Lower lobe of right lung (tissue), 2 donors: Measurements from ENCODE around the gene STK11. TPM values are rescaled to one million over a fixed set of nuclear protein-coding genes. Genes with fewer than 3 reads are reported as not detected.

ENCODE experiments used
- ATAC-seq, 2 donors: fragments of 200-7000 bp; cut with Tn5 transposase; one replicate each; pipeline ENCODE4 v1.9.1; 2020 to 2022; ENCODE audit warnings: mild to moderate bottlenecking in 2 of 2, moderate library complexity in 2 of 2
- DNase-seq: peaks from one replicate; pipeline ENCODE4 v3.0.0-alpha.2; 2020
- H3K27ac ChIP-seq: fragments of 200-600 bp; one replicate; pipeline ENCODE4 v1.8.0; 2022
- H3K27me3 ChIP-seq: fragments of 200-600 bp; one replicate; pipeline ENCODE4 v1.8.0; 2022; ENCODE audit warnings: low read depth
- H3K36me3 ChIP-seq: fragments of 200-600 bp; one replicate; pipeline ENCODE4 v1.8.0; 2022; ENCODE audit warnings: mild to moderate bottlenecking
- H3K4me1 ChIP-seq: fragments of 200-600 bp; one replicate; pipeline ENCODE4 v1.8.0; 2022
- H3K4me3 ChIP-seq: fragments of 200-600 bp; one replicate; pipeline ENCODE4 v1.8.0; 2022; ENCODE audit warnings: mild to moderate bottlenecking
- H3K9me3 ChIP-seq: fragments of 200-600 bp; one replicate; pipeline ENCODE4 v1.8.0; 2022
- CTCF ChIP-seq: fragments of 200-600 bp; IDR thresholded peaks from one replicate; pipeline ENCODE4 v1.8.0; 2022; ENCODE audit warnings: antibody characterized with exemption, mild to moderate bottlenecking
- intact Hi-C: fragments of 100-400 bp; cut with DNase I; formaldehyde crosslinking; loops from one replicate; pipeline ENCODE4 v1.11.0; 2022
- total RNA-seq: library from RNA; stranded (reverse); fragmentation: NEBNext Ultra II Directional; extraction: Animal tissue kit (Norgen Biotek cat#: 25700); gene quantifications from one replicate; pipeline ENCODE4 v1.2.1, GENCODE V29; 2021
- donor health status: DM: no; HTN: yes; CAD: no; lungs with severe emphysema.

STK11 gene
- total RNA-seq, 1 donor from 2014 or later, result 50.5 TPM

- peaks cover 43% of the 10 kb centered on the region for H3K4me1 ChIP-seq
- H3K36me3 ChIP-seq, result no peaks in the 10 kb centered on the region
- no peaks in the 10 kb centered on the region for H3K27me3 ChIP-seq
- H3K27ac ChIP-seq, result peak overlapping the region; percentile 74
- H3K9me3 ChIP-seq, result no peaks in the 10 kb centered on the region
- TF ChIP-seq CTCF, result no peak
- intact Hi-C loops, result no loop called here
- no peak overlapping the region for H3K4me3 ChIP-seq
- peak in 1 of 2 donors; percentile 8 for ATAC-seq
- DNase-seq, result no peak
Measured at GRCh38 chr19:1177322-1178114, 28.1 kb upstream of the STK11 start.

DNA sequence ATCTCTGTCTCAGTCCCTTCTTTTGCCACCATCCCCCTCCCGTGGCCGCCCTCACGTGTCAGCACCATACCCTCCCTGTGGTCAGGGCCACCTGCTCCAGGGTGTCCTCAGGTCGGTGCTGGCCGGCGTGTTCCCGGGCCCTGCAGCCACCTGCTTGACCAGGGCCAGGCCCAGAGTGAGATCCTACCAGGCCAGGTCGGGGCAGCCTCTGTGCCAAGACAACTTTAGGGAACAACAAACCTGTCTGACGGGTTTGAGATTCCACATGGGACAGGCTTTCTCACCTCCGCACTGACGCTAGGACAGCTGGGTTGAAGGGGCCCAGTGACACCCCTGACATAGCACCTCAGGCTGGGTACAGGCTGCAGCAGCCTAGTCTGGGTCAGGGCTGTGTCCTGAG lies 24.0 kb upstream of the STK11 start:
- Histone ChIP-seq H3K9me3 (no peaks in the 10 kb centered on the region), H3K27me3 (no peaks in the 10 kb centered on the region), H3K4me1 (peaks cover 40% of the 10 kb centered on the region), H3K36me3 (no peaks in the 10 kb centered on the region), H3K27ac (peak overlapping the region; percentile 78), H3K4me3 (no peak overlapping the region)
- DNase-seq (peak; percentile 88), ATAC-seq (peak; percentile 80 to 81)
- intact Hi-C loops, result no loop called here
- no peak for TF ChIP-seq CTCF

- intact Hi-C loops, result no loop called here
- Histone ChIP-seq H3K36me3 (no peaks in the 10 kb centered on the region), H3K27me3 (no peaks in the 10 kb centered on the region), H3K27ac (peak overlapping the region; percentile 78), H3K4me1 (peaks cover 36% of the 10 kb centered on the region), H3K9me3 (no peaks in the 10 kb centered on the region), H3K4me3 (no peak overlapping the region)
- TF ChIP-seq CTCF, result no peak
- ATAC-seq (no peak), DNase-seq (no peak)
Measured at GRCh38 chr19:1182068-1182467, 23.5 kb upstream of the STK11 start.

- no peak for ATAC-seq
- peaks cover 30% of the 10 kb centered on the region for H3K4me1 ChIP-seq
- no peak for TF ChIP-seq CTCF
- intact Hi-C loops, result no loop called here
- no peak overlapping the region for H3K27ac ChIP-seq
- no peaks in the 10 kb centered on the region for H3K27me3 ChIP-seq
- no peak for DNase-seq
- no peaks in the 10 kb centered on the region for H3K9me3 ChIP-seq
- no peaks in the 10 kb centered on the region for H3K36me3 ChIP-seq
- H3K4me3 ChIP-seq, result no peak overlapping the region
Measured at GRCh38 chr19:1182727-1183126, 22.9 kb upstream of the STK11 start.

GRCh38 chr19:1183543-1184172 lies 21.9 kb upstream of the STK11 start:
- H3K4me3 ChIP-seq, result no peak overlapping the region
- H3K36me3 ChIP-seq, result no peaks in the 10 kb centered on the region
- H3K27me3 ChIP-seq, result no peaks in the 10 kb centered on the region
- DNase-seq (peak; percentile 74), ATAC-seq (peak; percentile 70 to 76)
- intact Hi-C loops, result no loop called here
- peaks cover 26% of the 10 kb centered on the region for H3K4me1 ChIP-seq
- TF ChIP-seq CTCF, result no peak
- H3K27ac ChIP-seq, result peak overlapping the region; percentile 75
- no peaks in the 10 kb centered on the region for H3K9me3 ChIP-seq
